ENCODE data around the gene FBP2.

Gene FBP2

DNA sequence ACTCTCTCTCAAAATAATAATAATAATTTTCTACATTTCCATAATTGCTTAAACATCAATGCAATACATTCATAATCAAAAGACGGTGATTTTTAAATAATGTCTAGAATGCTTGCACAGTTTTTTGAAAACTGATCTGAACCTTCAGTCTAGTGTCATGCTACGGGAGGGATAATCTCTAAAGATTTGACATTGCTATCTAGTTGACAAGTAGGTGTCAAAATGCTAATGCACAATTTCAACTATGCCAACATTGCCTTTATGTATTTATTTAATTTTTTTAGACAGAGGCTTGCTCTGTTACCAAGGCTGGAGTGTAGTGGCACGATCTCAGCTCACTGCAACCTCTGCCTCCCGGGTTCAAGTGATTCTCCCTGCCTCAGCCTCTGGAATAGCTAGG is 54.7 kb downstream of the FBP2 start:
- no peaks in the 10 kb centered on the region for H3K36me3 ChIP-seq (replicated peaks)
- no peaks in the 10 kb centered on the region for H3K27me3 ChIP-seq (replicated peaks)
- in situ Hi-C loops (cut with HindIII; ENCODE audit: low pct_ligation_motif_present, low sequenced_read_pairs), result no loop called here
- H3K27ac ChIP-seq, result no peak overlapping the region
- TF ChIP-seq, protein P1, sequence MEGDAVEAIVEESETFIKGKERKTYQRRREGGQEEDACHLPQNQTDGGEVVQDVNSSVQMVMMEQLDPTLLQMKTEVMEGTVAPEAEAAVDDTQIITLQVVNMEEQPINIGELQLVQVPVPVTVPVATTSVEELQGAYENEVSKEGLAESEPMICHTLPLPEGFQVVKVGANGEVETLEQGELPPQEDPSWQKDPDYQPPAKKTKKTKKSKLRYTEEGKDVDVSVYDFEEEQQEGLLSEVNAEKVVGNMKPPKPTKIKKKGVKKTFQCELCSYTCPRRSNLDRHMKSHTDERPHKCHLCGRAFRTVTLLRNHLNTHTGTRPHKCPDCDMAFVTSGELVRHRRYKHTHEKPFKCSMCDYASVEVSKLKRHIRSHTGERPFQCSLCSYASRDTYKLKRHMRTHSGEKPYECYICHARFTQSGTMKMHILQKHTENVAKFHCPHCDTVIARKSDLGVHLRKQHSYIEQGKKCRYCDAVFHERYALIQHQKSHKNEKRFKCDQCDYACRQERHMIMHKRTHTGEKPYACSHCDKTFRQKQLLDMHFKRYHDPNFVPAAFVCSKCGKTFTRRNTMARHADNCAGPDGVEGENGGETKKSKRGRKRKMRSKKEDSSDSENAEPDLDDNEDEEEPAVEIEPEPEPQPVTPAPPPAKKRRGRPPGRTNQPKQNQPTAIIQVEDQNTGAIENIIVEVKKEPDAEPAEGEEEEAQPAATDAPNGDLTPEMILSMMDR (IDR thresholded peaks at IDR 0.05; ENCODE audit: low read depth, low read length, missing control alignments), result no peak
- no peak overlapping the region for H3K4me3 ChIP-seq (ENCODE audit: low read depth, low read length)
- no peak for DNase-seq

DNA sequence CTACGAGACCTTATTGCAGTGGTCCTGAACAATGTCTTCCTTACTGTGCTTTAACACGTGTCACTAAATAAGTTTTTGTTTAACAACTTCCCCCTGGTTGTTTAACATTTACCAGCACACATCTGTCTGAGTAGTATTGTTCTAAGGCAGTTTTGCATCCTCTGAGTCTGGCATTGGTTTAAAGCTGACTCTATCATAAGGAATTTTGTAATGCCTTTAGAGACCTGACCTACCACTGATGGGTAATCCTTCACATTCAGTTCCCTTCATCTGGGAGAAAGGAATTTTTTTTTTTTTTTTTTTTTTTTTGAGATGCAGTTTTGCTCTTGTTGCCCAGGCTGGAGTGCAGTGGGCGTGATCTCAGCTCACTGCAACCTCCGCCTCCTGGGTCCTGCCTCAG is 58.7 kb downstream of the FBP2 start:
- no peak for DNase-seq
- TF ChIP-seq, protein P1 (IDR thresholded peaks at IDR 0.05; ENCODE audit: low read depth, low read length, missing control alignments), result no peak
- H3K4me3 ChIP-seq (ENCODE audit: low read depth, low read length), result no peak overlapping the region
- no peak overlapping the region for H3K27ac ChIP-seq
- H3K27me3 ChIP-seq (replicated peaks), result no peaks in the 10 kb centered on the region
- no peaks in the 10 kb centered on the region for H3K36me3 ChIP-seq (replicated peaks)
- in situ Hi-C loops (cut with HindIII; ENCODE audit: low pct_ligation_motif_present, low sequenced_read_pairs), result no loop called here

DNA sequence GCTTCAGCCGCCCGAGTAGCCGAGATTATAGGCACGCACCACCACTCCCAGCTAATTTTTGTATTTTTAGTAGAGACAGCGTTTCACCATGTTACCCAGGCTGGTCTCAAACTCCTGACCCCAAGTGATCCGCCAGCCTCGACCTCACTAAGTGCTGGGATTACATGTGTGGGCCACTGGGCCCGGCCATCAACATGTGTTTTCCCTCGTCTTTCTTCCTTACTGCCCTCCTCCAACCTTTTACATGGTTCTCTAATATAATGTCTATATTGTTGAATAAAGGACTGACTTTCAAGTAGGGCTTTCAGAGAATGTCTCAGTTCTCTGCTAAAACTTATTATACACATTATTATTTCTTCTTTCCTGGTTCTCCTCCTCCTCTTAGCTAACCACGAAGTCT is 60.0 kb downstream of the FBP2 start:
- DNase-seq, result no peak
- TF ChIP-seq, protein P1 (IDR thresholded peaks at IDR 0.05; ENCODE audit: low read depth, low read length, missing control alignments), result no peak
- H3K27me3 ChIP-seq (replicated peaks), result no peaks in the 10 kb centered on the region
- H3K27ac ChIP-seq, result no peak overlapping the region
- in situ Hi-C loops (cut with HindIII; ENCODE audit: low pct_ligation_motif_present, low sequenced_read_pairs), result no loop called here
- H3K4me3 ChIP-seq (ENCODE audit: low read depth, low read length), result no peak overlapping the region
- H3K36me3 ChIP-seq (replicated peaks), result no peaks in the 10 kb centered on the region

DNA sequence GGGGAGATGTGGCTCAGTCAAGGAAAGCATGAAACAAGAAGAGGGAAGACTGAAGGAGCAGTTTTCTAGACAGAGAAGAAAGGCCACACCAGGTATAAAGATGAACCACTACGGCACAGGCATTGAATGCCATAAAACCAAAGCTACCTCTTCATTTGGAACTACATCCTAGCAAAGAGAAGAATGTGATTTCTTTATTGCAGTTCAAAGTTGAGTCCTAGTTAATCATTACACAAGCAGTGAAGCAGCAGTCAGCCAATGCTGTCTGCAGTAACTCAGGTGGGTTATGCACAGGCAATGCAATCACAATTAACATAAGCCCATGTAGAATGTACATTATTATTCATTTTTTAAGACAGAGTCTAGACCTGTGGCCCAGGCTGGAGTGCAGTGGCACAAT is 60.5 kb downstream of the FBP2 start:
- in situ Hi-C loops (cut with HindIII; ENCODE audit: low pct_ligation_motif_present, low sequenced_read_pairs), result no loop called here
- Histone ChIP-seq H3K4me3 (ENCODE audit: low read depth, low read length) (no peak overlapping the region), H3K27me3 (replicated peaks) (no peaks in the 10 kb centered on the region), H3K36me3 (replicated peaks) (no peaks in the 10 kb centered on the region), H3K27ac (no peak overlapping the region)
- no peak for DNase-seq
- TF ChIP-seq, protein P1 (IDR thresholded peaks at IDR 0.05; ENCODE audit: low read depth, low read length, missing control alignments), result no peak

DNA sequence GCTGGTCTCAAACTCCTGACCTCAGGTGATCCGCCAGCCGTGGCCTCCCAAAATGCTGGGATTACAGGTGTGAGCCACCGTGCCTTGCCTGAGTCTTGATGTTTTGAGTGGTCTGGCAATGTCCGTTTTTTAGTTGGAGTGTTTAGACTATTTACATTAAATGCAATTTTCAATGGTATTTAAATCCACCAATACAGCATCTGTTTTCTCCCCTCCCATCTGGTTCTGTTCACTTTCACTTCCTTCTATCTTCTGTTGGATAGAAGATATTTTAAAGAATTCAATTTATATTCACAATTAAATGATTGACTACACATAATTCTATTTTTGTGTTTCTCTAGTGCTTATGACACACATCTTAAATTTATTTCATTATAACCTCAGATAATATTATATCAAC is 64.7 kb downstream of the FBP2 start:
- in situ Hi-C loops (cut with HindIII; ENCODE audit: low pct_ligation_motif_present, low sequenced_read_pairs), result no loop called here
- Histone ChIP-seq H3K27me3 (replicated peaks) (no peaks in the 10 kb centered on the region), H3K36me3 (replicated peaks) (no peaks in the 10 kb centered on the region), H3K27ac (no peak overlapping the region), H3K4me3 (ENCODE audit: low read depth, low read length) (no peak overlapping the region)
- no peak for DNase-seq
- TF ChIP-seq, protein P1 (IDR thresholded peaks at IDR 0.05; ENCODE audit: low read depth, low read length, missing control alignments), result no peak

DNA sequence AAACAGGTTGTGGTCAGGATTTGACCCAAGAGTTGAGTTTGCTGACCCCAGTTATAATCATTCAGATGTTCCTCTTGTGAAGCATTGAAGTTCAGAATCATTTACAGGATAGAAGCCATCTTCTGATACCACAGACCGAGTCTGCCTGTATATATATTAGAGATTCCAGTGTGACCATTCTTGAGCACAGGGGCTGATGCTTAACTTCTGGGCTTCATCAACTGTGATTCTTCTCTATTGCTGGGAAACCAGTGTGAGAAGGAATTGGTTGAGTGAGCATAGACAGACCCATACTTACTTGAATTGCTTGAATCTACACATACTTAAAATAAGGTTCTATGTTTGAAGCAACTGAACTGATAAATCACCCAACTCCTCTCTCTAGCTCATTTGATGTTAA is 66.7 kb downstream of the FBP2 start:
- TF ChIP-seq, protein P1 (IDR thresholded peaks at IDR 0.05; ENCODE audit: low read depth, low read length, missing control alignments), result no peak
- DNase-seq, result no peak
- Histone ChIP-seq H3K27me3 (replicated peaks) (no peaks in the 10 kb centered on the region), H3K27ac (no peak overlapping the region), H3K36me3 (replicated peaks) (no peaks in the 10 kb centered on the region), H3K4me3 (ENCODE audit: low read depth, low read length) (no peak overlapping the region)
- in situ Hi-C loops (cut with HindIII; ENCODE audit: low pct_ligation_motif_present, low sequenced_read_pairs), result no loop called here
